ENCODE measurements around the gene AKAP10.
A peak's percentile ranks its signal among the peaks of the same experiment; 100 is the strongest.

AKAP10 gene

DNA sequence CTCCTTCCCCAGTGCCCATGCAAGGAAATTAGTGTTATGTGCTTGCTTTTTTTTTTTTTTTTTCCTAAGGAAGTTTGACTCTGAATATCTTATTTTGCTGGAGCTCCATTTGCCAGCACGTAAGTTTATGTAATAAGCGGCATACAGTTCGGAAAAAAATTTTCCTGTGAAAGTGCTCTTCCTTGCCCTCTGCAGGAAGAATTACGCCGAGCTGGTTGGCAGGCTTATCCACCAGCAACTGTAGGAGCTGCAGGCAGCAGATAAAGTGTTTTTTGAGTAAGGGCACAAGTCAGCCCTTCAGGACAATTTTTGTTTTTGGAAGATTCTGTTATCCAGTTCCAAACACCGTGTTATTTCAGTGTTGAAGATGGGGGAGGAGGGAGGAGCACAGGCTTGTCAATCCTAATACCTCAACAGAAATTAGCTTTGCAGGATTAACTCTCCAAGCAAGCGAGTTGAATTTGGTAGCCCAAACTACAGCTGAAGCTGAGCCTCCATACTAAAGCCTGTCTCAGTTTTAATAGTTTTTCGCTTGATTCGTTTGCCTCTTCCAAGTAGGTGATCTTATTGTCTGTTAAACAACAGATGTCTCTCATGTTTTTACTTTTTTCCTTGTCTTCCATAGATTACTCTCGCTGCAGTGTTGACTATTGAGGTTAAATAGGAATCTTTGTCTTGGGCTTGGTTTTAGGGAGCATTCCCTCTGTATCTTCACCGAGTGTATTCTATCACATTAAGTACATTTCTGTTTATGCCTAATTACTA, 32.7 kb upstream of the AKAP10 start (continued):
- TF ChIP-seq ZSCAN30 (tag by site-specific recombination; IDR thresholded peaks at IDR 0.05) = peak; percentile 52; the same call in 1 of the 2 replicates
- no peak for TF ChIP-seq GFI1B (tag by site-specific recombination; IDR thresholded peaks at IDR 0.05)
- TF ChIP-seq ZNF366 (tag by site-specific recombination; conservative IDR thresholded peaks at IDR 0.05) = peak; percentile 46
- no peak for TF ChIP-seq ZSCAN16 (tag by site-specific recombination; IDR thresholded peaks at IDR 0.05)
- TF ChIP-seq WT1 (tag by site-specific recombination; IDR thresholded peaks at IDR 0.05) = no peak
- TF ChIP-seq EGR2 (tag by site-specific recombination; IDR thresholded peaks at IDR 0.05; ENCODE audit: low read depth) = no peak
- no peak for TF ChIP-seq ZNF664 (tag by site-specific recombination; IDR thresholded peaks at IDR 0.05)
- no peak for TF ChIP-seq ZNF202 (tag by site-specific recombination; IDR thresholded peaks at IDR 0.05; ENCODE audit: borderline replicate concordance)
- no peak for TF ChIP-seq ZNF510 (tag by site-specific recombination; IDR thresholded peaks at IDR 0.05; ENCODE audit: insufficient replicate concordance)
- TF ChIP-seq ZNF354C (tag by site-specific recombination; IDR thresholded peaks at IDR 0.05; ENCODE audit: borderline replicate concordance, low read depth) = no peak
- TF ChIP-seq ZNF654 (tag by site-specific recombination; IDR thresholded peaks at IDR 0.05; ENCODE audit: low read depth) = no peak
- TF ChIP-seq YY1 (tag by site-specific recombination; IDR thresholded peaks at IDR 0.05) = no peak
- no peak for TF ChIP-seq OVOL3 (tag by site-specific recombination; IDR thresholded peaks at IDR 0.05)
- TF ChIP-seq, protein P1, sequence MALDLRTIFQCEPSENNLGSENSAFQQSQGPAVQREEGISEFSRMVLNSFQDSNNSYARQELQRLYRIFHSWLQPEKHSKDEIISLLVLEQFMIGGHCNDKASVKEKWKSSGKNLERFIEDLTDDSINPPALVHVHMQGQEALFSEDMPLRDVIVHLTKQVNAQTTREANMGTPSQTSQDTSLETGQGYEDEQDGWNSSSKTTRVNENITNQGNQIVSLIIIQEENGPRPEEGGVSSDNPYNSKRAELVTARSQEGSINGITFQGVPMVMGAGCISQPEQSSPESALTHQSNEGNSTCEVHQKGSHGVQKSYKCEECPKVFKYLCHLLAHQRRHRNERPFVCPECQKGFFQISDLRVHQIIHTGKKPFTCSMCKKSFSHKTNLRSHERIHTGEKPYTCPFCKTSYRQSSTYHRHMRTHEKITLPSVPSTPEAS (tag by site-specific recombination; IDR thresholded peaks at IDR 0.05) = no peak
- TF ChIP-seq, protein P2, sequence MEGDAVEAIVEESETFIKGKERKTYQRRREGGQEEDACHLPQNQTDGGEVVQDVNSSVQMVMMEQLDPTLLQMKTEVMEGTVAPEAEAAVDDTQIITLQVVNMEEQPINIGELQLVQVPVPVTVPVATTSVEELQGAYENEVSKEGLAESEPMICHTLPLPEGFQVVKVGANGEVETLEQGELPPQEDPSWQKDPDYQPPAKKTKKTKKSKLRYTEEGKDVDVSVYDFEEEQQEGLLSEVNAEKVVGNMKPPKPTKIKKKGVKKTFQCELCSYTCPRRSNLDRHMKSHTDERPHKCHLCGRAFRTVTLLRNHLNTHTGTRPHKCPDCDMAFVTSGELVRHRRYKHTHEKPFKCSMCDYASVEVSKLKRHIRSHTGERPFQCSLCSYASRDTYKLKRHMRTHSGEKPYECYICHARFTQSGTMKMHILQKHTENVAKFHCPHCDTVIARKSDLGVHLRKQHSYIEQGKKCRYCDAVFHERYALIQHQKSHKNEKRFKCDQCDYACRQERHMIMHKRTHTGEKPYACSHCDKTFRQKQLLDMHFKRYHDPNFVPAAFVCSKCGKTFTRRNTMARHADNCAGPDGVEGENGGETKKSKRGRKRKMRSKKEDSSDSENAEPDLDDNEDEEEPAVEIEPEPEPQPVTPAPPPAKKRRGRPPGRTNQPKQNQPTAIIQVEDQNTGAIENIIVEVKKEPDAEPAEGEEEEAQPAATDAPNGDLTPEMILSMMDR (tag by site-specific recombination; IDR thresholded peaks at IDR 0.05) = peak; percentile 69
- no peak for TF ChIP-seq ZNF391 (tag by site-specific recombination; IDR thresholded peaks at IDR 0.05; ENCODE audit: borderline replicate concordance, low read depth)
- TF ChIP-seq ZNF768 (tag by site-specific recombination; IDR thresholded peaks at IDR 0.05) = no peak
- TF ChIP-seq, protein P3, sequence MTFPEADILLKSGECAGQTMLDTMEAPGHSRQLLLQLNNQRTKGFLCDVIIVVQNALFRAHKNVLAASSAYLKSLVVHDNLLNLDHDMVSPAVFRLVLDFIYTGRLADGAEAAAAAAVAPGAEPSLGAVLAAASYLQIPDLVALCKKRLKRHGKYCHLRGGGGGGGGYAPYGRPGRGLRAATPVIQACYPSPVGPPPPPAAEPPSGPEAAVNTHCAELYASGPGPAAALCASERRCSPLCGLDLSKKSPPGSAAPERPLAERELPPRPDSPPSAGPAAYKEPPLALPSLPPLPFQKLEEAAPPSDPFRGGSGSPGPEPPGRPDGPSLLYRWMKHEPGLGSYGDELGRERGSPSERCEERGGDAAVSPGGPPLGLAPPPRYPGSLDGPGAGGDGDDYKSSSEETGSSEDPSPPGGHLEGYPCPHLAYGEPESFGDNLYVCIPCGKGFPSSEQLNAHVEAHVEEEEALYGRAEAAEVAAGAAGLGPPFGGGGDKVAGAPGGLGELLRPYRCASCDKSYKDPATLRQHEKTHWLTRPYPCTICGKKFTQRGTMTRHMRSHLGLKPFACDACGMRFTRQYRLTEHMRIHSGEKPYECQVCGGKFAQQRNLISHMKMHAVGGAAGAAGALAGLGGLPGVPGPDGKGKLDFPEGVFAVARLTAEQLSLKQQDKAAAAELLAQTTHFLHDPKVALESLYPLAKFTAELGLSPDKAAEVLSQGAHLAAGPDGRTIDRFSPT (tag by site-specific recombination; IDR thresholded peaks at IDR 0.05) = no peak
- TF ChIP-seq, protein P4, sequence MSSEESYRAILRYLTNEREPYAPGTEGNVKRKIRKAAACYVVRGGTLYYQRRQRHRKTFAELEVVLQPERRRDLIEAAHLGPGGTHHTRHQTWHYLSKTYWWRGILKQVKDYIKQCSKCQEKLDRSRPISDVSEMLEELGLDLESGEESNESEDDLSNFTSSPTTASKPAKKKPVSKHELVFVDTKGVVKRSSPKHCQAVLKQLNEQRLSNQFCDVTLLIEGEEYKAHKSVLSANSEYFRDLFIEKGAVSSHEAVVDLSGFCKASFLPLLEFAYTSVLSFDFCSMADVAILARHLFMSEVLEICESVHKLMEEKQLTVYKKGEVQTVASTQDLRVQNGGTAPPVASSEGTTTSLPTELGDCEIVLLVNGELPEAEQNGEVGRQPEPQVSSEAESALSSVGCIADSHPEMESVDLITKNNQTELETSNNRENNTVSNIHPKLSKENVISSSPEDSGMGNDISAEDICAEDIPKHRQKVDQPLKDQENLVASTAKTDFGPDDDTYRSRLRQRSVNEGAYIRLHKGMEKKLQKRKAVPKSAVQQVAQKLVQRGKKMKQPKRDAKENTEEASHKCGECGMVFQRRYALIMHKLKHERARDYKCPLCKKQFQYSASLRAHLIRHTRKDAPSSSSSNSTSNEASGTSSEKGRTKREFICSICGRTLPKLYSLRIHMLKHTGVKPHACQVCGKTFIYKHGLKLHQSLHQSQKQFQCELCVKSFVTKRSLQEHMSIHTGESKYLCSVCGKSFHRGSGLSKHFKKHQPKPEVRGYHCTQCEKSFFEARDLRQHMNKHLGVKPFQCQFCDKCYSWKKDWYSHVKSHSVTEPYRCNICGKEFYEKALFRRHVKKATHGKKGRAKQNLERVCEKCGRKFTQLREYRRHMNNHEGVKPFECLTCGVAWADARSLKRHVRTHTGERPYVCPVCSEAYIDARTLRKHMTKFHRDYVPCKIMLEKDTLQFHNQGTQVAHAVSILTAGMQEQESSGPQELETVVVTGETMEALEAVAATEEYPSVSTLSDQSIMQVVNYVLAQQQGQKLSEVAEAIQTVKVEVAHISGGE (tag by site-specific recombination; conservative IDR thresholded peaks at IDR 0.05; ENCODE audit: low read depth) = 0 out of 2 replicates have a peak, but pooled peaks have one; percentile 31
- no peak for TF ChIP-seq OSR2 (tag by site-specific recombination; IDR thresholded peaks at IDR 0.05)
- peak; percentile 98 for TF ChIP-seq ZNF335 (tag by site-specific recombination; conservative IDR thresholded peaks at IDR 0.05)
- no peak for TF ChIP-seq ZNF571 (tag by site-specific recombination; IDR thresholded peaks at IDR 0.05)
- no peak for TF ChIP-seq ZNF155 (tag by site-specific recombination; IDR thresholded peaks at IDR 0.05)
- TF ChIP-seq GLI2 (tag by site-specific recombination; IDR thresholded peaks at IDR 0.05; ENCODE audit: borderline replicate concordance, low read depth) = no peak
- TF ChIP-seq, protein P5, sequence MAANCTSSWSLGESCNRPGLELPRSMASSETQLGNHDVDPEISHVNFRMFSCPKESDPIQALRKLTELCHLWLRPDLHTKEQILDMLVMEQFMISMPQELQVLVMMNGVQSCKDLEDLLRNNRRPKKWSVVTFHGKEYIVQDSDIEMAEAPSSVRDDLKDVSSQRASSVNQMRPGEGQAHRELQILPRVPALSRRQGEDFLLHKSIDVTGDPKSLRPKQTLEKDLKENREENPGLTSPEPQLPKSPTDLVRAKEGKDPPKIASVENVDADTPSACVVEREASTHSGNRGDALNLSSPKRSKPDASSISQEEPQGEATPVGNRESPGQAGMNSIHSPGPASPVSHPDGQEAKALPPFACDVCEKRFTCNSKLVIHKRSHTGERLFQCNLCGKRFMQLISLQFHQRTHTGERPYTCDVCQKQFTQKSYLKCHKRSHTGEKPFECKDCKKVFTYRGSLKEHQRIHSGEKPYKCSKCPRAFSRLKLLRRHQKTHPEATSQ (tag by site-specific recombination; IDR thresholded peaks at IDR 0.05) = no peak
- TF ChIP-seq ZNF777 (tag by site-specific recombination; IDR thresholded peaks at IDR 0.05; ENCODE audit: borderline replicate concordance) = no peak

All from HEK293 (cell line).